ENCODE measurements around the gene SPHK2. TPM values are rescaled to one million over a fixed set of nuclear protein-coding genes. Genes with fewer than 3 reads are reported as not detected.

SPHK2 gene
- polyA plus RNA-seq, 1 donor, result 10.7 TPM

Other genes starting within 250 kb of the SPHK2 start
- gene KDELR1, start 228.0 kb upstream of the SPHK2 start, polyA plus RNA-seq (ENCODE audit: insufficient read length), result 125 TPM
- gene GRIN2D, start 225.8 kb upstream of the SPHK2 start, polyA plus RNA-seq (ENCODE audit: insufficient read length), result 2.5 TPM
- 26.2 TPM for gene GRWD1, start 173.5 kb upstream of the SPHK2 start, polyA plus RNA-seq (ENCODE audit: insufficient read length)
- 1.2 TPM for gene KCNJ14, start 163.9 kb upstream of the SPHK2 start, polyA plus RNA-seq (ENCODE audit: insufficient read length)
- gene CYTH2, start 150.1 kb upstream of the SPHK2 start, polyA plus RNA-seq (ENCODE audit: insufficient read length), result 49.3 TPM
- gene LMTK3, start 107.7 kb upstream of the SPHK2 start, polyA plus RNA-seq (ENCODE audit: insufficient read length), result 0.09 TPM
- 0.32 TPM for gene SULT2B1, start 67.3 kb upstream of the SPHK2 start, polyA plus RNA-seq (ENCODE audit: insufficient read length)
- gene SPACA4, start 12.8 kb upstream of the SPHK2 start, polyA plus RNA-seq (ENCODE audit: insufficient read length), result not detected
- 0.44 TPM for gene FAM83E, start 4.4 kb upstream of the SPHK2 start, polyA plus RNA-seq (ENCODE audit: insufficient read length)
- gene RPL18, start 328 bp upstream of the SPHK2 start, polyA plus RNA-seq (ENCODE audit: insufficient read length), result 1,775 TPM
- 7.9 TPM for gene DBP, start 17.9 kb downstream of the SPHK2 start, polyA plus RNA-seq (ENCODE audit: insufficient read length)
- gene CA11, start 26.7 kb downstream of the SPHK2 start, polyA plus RNA-seq (ENCODE audit: insufficient read length), result 7.8 TPM
- 0.72 TPM for gene NTN5, start 53.5 kb downstream of the SPHK2 start, polyA plus RNA-seq (ENCODE audit: insufficient read length)
- 1.2 TPM for gene FUT2, start 76.5 kb downstream of the SPHK2 start, polyA plus RNA-seq (ENCODE audit: insufficient read length)
- 192 TPM for gene MAMSTR, start 100.2 kb downstream of the SPHK2 start, polyA plus RNA-seq (ENCODE audit: insufficient read length)
- gene RASIP1, start 121.1 kb downstream of the SPHK2 start, polyA plus RNA-seq (ENCODE audit: insufficient read length), result 32.8 TPM
- gene IZUMO1, start 127.4 kb downstream of the SPHK2 start, polyA plus RNA-seq (ENCODE audit: insufficient read length), result 0.96 TPM
- gene FUT1, start 133.1 kb downstream of the SPHK2 start, polyA plus RNA-seq (ENCODE audit: insufficient read length), result 1.2 TPM
- not detected for gene FGF21, start 136.0 kb downstream of the SPHK2 start, polyA plus RNA-seq (ENCODE audit: insufficient read length)
- 28.5 TPM for gene BCAT2, start 191.5 kb downstream of the SPHK2 start, polyA plus RNA-seq (ENCODE audit: insufficient read length)
- gene HSD17B14, start 217.0 kb downstream of the SPHK2 start, polyA plus RNA-seq (ENCODE audit: insufficient read length), result 3.8 TPM
- gene PLEKHA4, start 249.1 kb downstream of the SPHK2 start, polyA plus RNA-seq (ENCODE audit: insufficient read length), result 40.4 TPM